ENCODE results near the gene FCRLB. TPM values are rescaled to one million over a fixed set of nuclear protein-coding genes. Genes with fewer than 3 reads are reported as not detected.

FCRLB gene
- total RNA-seq, 4 donors from 2014 or later: 0.72 to 1.4 (median 0.81) TPM; not detected in 1

DNA sequence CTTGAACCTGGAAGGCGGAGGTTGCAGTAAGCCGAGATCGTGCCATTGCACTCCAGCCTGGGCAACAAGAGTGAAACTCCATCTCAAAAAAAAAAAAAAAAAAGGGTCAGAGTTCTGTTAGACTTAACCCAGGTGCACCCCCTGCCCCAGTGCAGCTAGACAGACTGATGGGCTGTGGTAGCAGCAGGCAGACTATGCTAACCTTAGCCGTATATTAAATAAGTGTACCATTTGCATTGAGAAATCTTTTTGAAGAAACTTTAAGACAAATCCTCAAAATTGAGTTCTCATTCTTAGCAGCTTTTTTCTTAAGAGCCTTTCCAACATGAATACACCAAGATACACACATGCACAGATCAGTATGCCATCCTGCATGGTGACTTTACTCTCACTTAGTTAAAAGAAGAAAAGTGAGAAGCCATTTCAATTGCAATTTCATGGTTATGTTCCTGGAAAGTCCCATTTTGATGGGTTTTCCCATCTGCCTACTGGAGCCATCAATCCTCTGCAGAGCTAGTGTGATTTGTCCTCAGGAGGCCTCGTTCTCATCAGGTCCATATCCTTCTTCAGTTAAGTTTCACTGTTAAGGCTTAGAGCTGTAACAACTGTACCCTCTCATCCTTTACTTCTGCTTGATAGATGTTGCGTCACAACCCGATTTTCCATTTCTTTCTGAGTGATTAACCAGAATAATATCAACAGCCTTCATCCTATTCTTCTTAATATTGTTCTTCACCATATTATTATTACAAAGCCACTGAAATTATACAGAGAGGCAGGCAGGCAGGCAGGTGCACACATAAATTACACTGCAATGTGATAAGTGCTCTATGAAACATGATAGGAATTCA, 7.3 kb downstream of the FCRLB start:
- Histone ChIP-seq H3K4me3 (no peak overlapping the region), H3K27ac (no peak overlapping the region), H3K4me1 (peaks cover 26% of the 10 kb centered on the region), H3K36me3 (no peaks in the 10 kb centered on the region), H3K9me3 (no peaks in the 10 kb centered on the region), H3K27me3 (no peaks in the 10 kb centered on the region)
- no peak for DNase-seq (ENCODE audit: low spot score in 2 of 2)
- 75% methylated on average over 7 of the region's 7 CpGs for WGBS
- no peak for TF ChIP-seq EP300 (IDR thresholded peaks at IDR 0.05)
- TF ChIP-seq POLR2A (IDR thresholded peaks at IDR 0.05): no peak
- TF ChIP-seq, protein P1, sequence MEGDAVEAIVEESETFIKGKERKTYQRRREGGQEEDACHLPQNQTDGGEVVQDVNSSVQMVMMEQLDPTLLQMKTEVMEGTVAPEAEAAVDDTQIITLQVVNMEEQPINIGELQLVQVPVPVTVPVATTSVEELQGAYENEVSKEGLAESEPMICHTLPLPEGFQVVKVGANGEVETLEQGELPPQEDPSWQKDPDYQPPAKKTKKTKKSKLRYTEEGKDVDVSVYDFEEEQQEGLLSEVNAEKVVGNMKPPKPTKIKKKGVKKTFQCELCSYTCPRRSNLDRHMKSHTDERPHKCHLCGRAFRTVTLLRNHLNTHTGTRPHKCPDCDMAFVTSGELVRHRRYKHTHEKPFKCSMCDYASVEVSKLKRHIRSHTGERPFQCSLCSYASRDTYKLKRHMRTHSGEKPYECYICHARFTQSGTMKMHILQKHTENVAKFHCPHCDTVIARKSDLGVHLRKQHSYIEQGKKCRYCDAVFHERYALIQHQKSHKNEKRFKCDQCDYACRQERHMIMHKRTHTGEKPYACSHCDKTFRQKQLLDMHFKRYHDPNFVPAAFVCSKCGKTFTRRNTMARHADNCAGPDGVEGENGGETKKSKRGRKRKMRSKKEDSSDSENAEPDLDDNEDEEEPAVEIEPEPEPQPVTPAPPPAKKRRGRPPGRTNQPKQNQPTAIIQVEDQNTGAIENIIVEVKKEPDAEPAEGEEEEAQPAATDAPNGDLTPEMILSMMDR (IDR thresholded peaks at IDR 0.05): no peak
- TF ChIP-seq POLR2AphosphoS5 (IDR thresholded peaks at IDR 0.05): no peak

DNA sequence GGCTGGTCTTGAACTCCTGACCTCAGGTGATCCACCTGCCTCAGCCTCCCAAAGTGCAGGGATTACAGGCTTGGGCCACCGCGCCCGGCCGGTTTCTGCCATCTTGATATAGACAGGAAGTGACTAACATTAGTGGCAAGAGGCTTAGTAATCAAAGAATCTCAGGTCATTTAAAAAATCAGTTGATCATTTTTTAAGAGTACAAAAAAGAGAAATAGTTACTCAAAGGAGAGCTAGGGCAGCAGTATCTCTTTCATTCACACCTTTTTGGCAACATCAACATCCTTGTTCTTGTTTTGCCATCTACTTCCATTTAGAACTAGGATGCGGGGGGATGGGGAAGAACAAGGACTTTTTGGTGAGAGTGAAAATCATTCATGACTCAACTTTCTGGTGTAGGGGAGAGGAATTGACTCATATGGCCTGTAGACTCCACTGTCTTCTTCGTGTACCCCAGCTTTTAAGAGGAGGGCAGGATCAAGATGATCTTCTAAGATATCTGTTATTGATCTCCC, 8.8 kb downstream of the FCRLB start:
- Histone ChIP-seq H3K4me1 (peaks cover 32% of the 10 kb centered on the region), H3K27me3 (no peaks in the 10 kb centered on the region), H3K9me3 (no peaks in the 10 kb centered on the region), H3K36me3 (no peaks in the 10 kb centered on the region), H3K27ac (no peak overlapping the region), H3K4me3 (no peak overlapping the region)
- no peak for DNase-seq (ENCODE audit: low spot score in 2 of 2)
- 94% methylated on average over 6 of the region's 6 CpGs for WGBS
- TF ChIP-seq POLR2A (IDR thresholded peaks at IDR 0.05) (no peak), EP300 (IDR thresholded peaks at IDR 0.05) (no peak), POLR2AphosphoS5 (IDR thresholded peaks at IDR 0.05) (no peak)
- TF ChIP-seq, protein P1 (IDR thresholded peaks at IDR 0.05): no peak

DNA sequence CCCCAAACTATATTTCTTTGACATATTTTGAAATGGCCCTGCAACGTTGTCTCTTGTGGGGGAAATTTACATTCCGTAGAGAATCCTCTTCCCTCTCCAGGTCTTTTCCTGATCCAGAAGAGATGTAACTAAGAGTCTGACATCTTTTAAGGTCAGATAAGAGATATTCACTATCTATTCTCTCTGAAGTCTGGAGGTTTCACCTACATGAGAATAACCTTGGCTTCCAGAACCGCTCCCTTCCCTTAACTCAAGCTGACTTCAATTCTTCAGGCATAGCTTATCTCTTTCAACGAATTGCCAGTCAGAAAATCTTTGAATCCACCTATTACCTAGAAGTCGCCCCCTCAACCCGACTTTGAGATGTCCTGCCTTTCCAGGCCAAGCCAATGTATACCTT, 9.9 kb downstream of the FCRLB start:
- Histone ChIP-seq H3K36me3 (no peaks in the 10 kb centered on the region), H3K4me3 (no peak overlapping the region), H3K27me3 (no peaks in the 10 kb centered on the region), H3K4me1 (peaks cover 22% of the 10 kb centered on the region), H3K27ac (no peak overlapping the region), H3K9me3 (no peaks in the 10 kb centered on the region)
- no peak for TF ChIP-seq POLR2A (IDR thresholded peaks at IDR 0.05)
- TF ChIP-seq, protein P1 (IDR thresholded peaks at IDR 0.05): no peak
- no peak for TF ChIP-seq EP300 (IDR thresholded peaks at IDR 0.05)
- no peak for TF ChIP-seq POLR2AphosphoS5 (IDR thresholded peaks at IDR 0.05)
- WGBS: 79% methylated on average over 6 of the region's 6 CpGs
- no peak for DNase-seq (ENCODE audit: low spot score in 2 of 2)

DNA sequence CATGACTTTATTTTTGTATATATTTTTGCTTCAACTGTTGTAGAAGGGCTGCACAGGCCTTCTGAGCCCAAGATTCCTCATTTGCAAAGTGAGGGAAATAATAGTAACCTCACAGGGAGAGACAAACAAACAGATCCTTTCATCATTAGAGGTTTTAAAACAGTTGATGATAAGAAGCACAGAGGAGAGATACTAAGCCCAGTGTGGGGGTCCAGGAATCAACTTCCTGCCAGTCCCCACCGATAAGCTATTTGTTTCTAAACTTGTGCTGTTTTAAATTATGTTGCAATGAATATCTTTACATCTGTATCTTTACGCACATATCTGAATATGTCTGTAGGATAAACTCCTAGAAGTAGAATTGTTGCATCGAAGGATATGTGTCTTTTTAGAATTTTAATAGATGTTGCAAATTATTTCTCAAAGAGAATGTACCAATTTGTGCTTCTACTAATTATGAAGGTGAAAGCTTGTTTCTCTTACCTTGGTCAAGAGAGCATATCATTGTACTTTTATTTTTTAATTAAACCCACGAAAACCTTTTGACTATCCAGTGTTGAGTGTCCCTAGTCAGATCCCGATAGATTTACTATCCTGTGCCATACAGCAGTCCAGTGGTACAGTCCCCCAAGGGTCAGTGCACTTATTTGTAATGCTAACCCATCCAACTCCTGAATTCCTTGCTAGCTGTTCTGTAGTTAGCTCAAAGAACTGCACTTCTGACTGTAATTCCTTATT, 10.8 kb downstream of the FCRLB start:
- no peak overlapping the region for H3K27ac ChIP-seq
- TF ChIP-seq POLR2AphosphoS5 (IDR thresholded peaks at IDR 0.05) (no peak), EP300 (IDR thresholded peaks at IDR 0.05) (no peak), POLR2A (IDR thresholded peaks at IDR 0.05) (no peak)
- TF ChIP-seq, protein P1 (IDR thresholded peaks at IDR 0.05): no peak
- peaks cover 21% of the 10 kb centered on the region for H3K4me1 ChIP-seq
- no peaks in the 10 kb centered on the region for H3K36me3 ChIP-seq
- H3K27me3 ChIP-seq: no peaks in the 10 kb centered on the region
- no peak overlapping the region for H3K4me3 ChIP-seq
- DNase-seq (ENCODE audit: low spot score in 2 of 2): no peak
- WGBS: 69% methylated on average over 5 of the region's 5 CpGs
- no peaks in the 10 kb centered on the region for H3K9me3 ChIP-seq

DNA sequence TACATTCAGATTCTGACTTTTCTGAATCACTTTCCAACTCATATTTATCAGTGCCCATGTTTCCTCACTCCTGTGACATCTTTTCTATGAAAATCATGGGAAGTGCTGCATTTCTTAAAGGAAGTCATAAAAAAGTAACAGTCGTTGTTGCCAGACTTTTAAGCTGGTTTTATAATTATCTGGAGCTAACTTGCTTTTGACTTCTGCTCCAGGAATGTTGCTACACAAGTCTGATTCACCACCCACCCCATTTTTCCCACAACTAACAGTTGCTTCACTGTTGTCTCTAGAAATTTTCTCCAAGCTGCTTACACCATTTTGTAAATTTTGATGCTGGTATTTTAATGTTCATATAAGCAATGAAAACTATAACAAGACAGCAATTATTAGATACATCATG, 12.2 kb downstream of the FCRLB start:
- Histone ChIP-seq H3K27ac (no peak overlapping the region), H3K27me3 (no peaks in the 10 kb centered on the region), H3K36me3 (no peaks in the 10 kb centered on the region), H3K4me1 (peaks cover 13% of the 10 kb centered on the region), H3K4me3 (no peak overlapping the region), H3K9me3 (no peaks in the 10 kb centered on the region)
- TF ChIP-seq, protein P1 (IDR thresholded peaks at IDR 0.05): no peak
- no peak for TF ChIP-seq POLR2A (IDR thresholded peaks at IDR 0.05)
- no peak for TF ChIP-seq EP300 (IDR thresholded peaks at IDR 0.05)
- no peak for TF ChIP-seq POLR2AphosphoS5 (IDR thresholded peaks at IDR 0.05)
- no peak for DNase-seq (ENCODE audit: low spot score in 2 of 2)
- whole genome bisulfite sequencing: 7% methylated on average over 1 of the region's 1 CpG
